HG02885 (cell line): ENCODE data around the gene LMTK2.

Source experiments
- ATAC-seq: cut with Tn5 transposase; IDR thresholded peaks from one replicate; pipeline ENCODE4 v1.9.1; 2021; ENCODE audit warnings: mild to moderate bottlenecking; ENCODE audit not compliant: unreplicated experiment, poor library complexity

LMTK2 gene

DNA sequence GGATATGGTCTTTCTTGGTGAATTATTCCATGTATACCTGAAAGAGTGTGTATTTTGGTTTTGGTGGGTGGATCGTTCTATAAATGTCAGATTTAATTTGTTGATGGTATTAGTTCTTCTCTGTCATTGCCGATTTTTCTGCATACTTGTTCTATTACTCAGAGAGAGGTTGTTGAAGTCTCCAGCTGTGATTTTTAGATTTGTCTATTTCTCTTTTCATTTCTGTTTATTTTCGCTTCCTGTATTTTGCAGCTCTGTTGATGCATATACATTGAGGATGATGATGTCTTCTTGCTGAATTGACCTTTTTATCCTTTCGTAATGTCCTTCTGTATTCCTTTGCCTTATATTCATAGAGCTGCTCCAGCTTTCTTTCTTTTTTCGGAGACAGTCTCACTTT, 92.5 kb downstream of the LMTK2 start:
- no peak for ATAC-seq

DNA sequence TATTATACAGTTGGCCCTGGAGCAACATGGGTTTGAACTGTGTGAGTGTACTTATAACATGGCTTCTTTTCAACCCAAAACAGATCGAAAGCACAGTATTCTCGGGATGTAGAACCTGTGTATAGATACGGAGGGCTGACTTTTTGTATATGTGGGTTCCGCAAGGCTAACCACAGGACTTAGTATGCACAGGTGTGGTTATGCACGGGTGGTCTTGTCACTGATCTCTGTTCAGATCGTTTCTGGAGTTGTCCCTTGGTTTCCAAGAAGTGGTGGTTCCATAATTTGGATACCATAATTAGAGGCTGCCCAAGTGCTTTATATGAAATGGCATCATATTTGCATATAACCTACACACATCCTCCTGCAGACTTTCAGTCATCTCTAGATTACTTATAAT, 93.7 kb downstream of the LMTK2 start:
- ATAC-seq = peak; percentile 45

GRCh38 chr7:98202367-98203195, 95.9 kb downstream of the LMTK2 start:
- ATAC-seq = peak; percentile 93

DNA sequence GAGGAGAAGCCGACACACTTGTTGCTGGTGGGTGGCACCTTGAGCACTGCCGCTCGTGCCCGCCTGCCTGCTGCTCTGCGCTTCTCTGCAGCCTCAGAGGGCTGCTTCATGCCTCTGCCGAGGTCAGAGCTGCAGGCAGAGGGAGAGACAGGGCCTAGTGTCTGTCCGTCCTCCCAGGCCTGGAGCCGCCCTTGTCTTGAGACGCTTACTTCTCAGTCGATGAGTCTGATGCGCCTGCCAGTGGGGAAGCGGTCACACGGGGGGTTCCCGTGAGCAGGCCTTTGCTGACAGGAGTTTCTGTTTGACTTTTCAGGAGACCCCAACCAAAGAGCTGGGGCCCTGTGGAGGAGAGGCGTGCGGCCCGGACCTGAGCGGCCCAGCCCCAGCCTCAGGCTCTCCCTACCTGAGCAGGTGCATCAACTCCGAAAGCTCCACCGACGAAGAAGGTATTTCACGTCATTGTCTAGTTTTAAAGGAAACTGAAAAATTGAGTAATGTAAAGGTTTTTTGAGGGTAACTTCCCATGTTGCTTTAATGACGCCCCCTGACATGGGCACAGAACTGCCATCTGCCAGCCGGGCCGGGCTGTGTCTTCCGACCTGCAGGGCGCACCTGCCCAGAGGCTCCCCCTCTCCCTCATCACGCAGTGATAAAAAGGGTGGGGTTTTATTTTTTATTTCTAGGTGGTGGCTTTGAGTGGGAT, 96.8 kb downstream of the LMTK2 start:
- ATAC-seq = peak; percentile 34

GRCh38 chr7:98203964-98204605, 97.4 kb downstream of the LMTK2 start:
- ATAC-seq = no peak

- no peak for ATAC-seq
These were observed 98.0 kb downstream of the LMTK2 start for GRCh38 chr7:98204670-98205069.

DNA sequence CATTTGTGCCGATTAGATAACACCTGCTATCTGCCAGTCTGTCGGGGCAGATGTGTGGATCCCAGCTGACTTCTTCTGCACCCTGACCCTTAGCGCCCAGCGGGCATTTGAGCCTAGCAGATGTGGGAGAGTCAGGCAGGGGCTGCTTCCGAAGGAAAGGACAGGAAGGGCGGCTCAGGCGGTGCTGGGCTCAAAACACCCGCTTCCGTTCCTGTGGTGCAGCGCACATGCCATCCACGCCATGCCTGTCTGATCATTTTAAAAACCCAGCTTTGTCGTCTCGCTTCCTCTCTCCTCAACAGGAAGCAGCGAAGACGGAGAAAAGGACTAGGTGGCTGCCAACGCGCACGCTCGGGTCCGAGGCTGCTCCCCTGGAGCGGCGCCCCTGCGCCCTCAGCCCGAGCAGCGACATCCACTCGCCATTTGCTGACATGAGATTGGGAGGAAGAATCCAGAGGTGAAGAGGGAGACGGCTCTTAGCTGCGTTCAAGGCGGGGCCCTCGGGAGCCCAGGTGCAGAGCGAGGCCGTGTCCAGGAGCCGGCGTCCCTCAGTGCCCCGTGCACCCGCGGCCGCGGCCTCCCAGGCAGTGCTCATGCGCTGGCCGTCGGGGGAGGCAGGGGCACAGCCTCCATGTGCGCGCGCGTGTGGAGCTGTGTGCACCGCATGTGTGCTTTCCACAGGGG, 98.6 kb downstream of the LMTK2 start:
- no peak for ATAC-seq

DNA sequence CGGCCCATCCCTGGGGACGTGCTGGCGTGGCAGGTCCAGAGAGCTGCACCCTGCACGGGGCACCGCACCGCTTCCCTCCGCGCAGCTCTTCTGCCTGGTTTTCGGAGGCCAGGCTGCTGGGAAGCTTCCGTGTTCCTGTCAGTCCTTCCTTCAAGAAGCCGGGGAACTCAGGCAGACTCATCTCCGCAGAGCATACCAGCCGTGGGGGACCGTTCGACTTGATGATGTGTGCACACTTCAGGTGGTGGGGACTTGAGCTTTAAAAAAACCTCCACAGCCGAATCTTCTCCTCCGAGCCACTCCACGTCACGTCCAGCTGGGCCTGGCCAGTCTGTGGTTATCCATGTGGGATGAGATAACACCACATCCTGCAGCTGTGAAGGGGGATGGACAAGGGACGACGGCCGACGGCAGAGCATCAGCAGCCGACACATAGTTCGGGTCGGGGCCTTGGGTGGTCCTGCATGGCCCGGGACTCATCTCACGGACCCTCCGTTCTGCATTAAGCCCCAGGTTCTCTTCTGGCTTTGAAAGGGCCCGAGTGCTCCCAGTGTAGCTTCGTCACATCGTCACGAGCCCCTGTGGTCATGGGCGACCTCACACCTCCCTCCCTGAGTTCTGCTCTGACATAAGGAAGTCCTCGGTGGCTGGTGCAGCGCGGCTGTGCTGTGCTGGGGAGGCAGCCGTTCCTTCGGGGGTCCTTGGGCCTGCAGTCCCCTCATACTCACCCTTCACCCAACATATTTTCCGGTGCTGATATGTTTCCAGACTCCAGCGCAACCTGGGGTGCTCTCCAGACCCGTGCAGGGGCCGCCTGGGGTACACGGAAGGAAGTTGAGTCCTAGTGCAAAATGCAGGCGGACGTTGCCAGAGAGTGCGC, 100.0 kb downstream of the LMTK2 start:
- ATAC-seq = no peak

GRCh38 chr7:98209166-98209920, 102.7 kb downstream of the LMTK2 start:
- ATAC-seq = no peak

- no peak for ATAC-seq
These were observed 104.0 kb downstream of the LMTK2 start for GRCh38 chr7:98210513-98211220.

DNA sequence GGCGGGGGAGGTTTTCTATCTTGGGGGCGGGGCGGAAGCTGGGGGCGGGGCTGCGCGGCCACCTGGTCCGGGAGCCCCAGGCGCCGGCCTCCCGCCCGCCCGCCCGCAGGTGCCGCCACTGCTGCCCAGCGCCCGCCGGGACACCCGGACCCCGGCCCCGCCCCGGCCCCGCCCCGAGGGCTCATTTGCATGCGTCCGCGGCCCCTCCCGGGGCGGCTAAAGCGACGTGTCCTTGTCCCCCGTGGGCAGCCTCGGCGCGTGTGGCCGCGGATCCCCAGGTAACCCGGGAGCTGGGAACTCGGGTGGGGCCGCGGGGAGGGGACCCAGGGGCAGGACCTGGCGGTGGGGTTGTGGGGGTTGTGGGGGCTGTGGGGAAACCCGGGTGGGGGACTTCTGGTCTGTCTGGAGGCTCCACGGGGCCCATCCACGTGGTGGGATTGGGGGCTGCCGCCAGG, 104.6 kb downstream of the LMTK2 start, which contains the start of gene BHLHA15:
Gene BHLHA15, plus strand, starts transcription at position 219 of the 455 bp plus-strand sequence. CDS start 871 bp downstream, outside the sequence.
- ATAC-seq = peak; percentile 54

DNA sequence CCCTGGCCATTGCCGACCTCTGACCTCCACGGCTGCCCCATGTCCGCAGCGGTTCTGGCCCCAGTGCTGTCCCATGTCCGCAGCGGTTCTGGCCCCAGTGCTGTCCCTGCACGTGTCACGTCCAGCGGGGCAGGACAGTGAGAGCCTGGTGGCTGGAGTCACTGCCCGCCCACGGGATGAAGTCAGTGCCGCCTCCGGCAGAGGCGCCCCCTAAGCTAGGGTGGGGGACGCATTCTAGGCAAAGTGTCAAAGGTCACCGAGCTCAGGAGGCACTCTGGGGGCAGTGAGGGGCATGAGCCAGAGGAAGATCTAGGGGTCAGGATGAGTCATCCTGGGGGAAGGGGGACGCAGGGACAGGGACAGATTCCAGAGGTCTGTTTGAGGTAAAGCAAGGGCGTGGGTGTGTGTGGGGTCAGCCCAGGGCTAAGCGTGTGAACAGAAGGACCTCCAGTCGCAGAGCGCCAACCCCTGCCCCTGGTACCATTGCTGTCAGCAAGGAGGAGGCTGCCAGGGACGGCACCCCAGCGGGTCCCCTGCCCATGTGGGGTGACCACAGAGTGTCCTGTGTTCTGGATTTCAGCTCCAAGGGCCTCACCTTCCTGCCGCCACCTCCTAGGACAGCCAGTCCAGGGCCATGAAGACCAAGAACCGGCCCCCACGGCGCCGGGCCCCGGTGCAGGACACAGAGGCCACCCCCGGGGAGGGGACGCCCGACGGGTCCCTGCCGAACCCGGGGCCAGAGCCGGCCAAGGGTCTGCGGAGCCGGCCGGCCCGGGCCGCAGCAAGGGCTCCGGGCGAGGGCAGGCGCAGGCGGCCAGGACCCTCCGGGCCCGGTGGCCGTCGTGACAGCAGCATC, 105.2 kb downstream of the LMTK2 start:
- no peak for ATAC-seq

GRCh38 chr7:98212532-98213041, 105.9 kb downstream of the LMTK2 start:
- ATAC-seq = no peak

DNA sequence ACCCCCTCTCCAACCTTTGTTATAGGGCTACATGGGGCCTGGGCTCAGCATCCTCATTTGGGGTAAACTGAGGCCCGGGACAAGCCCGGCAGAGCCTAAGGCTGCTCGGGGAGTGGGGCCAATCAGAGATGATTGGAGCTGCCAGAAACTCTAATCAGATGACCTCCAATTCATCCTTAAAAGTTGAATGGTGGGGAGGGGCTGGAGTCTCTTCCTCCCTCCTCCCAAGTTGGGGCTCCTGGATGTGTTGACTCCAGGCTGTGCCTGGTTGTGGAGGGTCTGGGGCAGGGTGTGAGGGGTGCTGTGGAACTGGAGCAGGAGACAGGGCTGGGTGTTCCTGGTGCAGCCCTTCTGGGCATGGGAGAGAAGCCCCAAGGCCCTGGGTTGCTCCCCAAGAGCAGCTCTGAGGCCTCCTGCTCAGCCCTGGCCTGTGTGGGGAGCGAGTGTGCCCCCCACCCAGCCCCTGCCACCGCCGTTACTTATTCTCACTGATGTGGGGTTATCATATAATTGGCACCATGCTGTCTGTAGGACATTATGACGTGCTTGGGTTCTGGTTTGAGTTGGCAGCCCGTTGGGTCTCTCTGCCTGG, 106.7 kb downstream of the LMTK2 start:
- ATAC-seq = no peak

- ATAC-seq = no peak
These were observed 107.5 kb downstream of the LMTK2 start for GRCh38 chr7:98213888-98214810.
